A549 (cell line): ENCODE results near the gene SMARCD1. TPM values are rescaled to one million over a fixed set of nuclear protein-coding genes. Genes with fewer than 3 reads are reported as not detected.

Experiments
- ATAC-seq, 2 experiments: fragments of 200-7000 bp in 1 of 2; fragments of >200 bp in 1 of 2; cut with Nextera tagmentation in 1 of 2; cut with Tn5 transposase in 1 of 2; 3 replicates each; pipeline versions ENCODE4 v1.8.0 to v1.9.1; 2018 to 2020; ENCODE audit warnings: mild to moderate bottlenecking in 1 of 2, moderate library complexity in 1 of 2
- CTCF ChIA-PET: fragments of 300-600 bp; sonication (Branson Sonifier 250); formaldehyde crosslinking; extraction: SDS; loops from one replicate; lab custom pipeline; 2021; ENCODE audit warnings: antibody characterized with exemption, inconsistent platforms; lab: Yijun Ruan, JAX
- POLR2A ChIA-PET: fragments of 350-600 bp; formaldehyde crosslinking; extraction: SDS; loops from one replicate; lab custom pipeline; 2021; ENCODE audit warnings: antibody characterized with exemption, inconsistent platforms; lab: Yijun Ruan, JAX
- DNase-seq, 2 experiments: peaks; one replicate each; pipeline versions ENCODE4 v3.0.0 to v3.0.0-alpha.2; 2011 to 2016; ENCODE audit warnings: low read depth in 1 of 2, low spot score in 1 of 2
- FAIRE-seq: peaks from 2 replicates; lab custom pipeline; 2011; peaks lifted over from hg19 to GRCh38; lab: Jason Lieb, UNC
- H3K27ac ChIP-seq, 2 experiments: fragments of >200 bp; sonication (Bioruptor Twin); formaldehyde crosslinking; 3 replicates each; pipeline ENCODE4 v1.5.1; 2016 to 2017
- H3K4me1 ChIP-seq: fragments of >200 bp; sonication (Bioruptor Twin); formaldehyde crosslinking; 3 replicates; pipeline ENCODE4 v1.6.1; 2016
- H3K4me2 ChIP-seq: fragments of >200 bp; sonication (Bioruptor Twin); formaldehyde crosslinking; 3 replicates; pipeline ENCODE4 v1.6.1; 2016
- H3K4me3 ChIP-seq: fragments of >200 bp; sonication (Bioruptor Twin); formaldehyde crosslinking; 3 replicates; pipeline ENCODE4 v1.5.1; 2016
- H3K9me3 ChIP-seq: fragments of >200 bp; sonication (Bioruptor Twin); formaldehyde crosslinking; 3 replicates; pipeline ENCODE4 v1.6.1; 2016
- BHLHE40 ChIP-seq: IDR thresholded peaks from 2 replicates; pipeline ENCODE4 v1.6.1; 2012; ENCODE audit warnings: low read depth, low read length, inconsistent platforms
- CBX2 ChIP-seq: fragments of 200-600 bp; sonication (generic); IDR thresholded peaks from 2 replicates; pipeline ENCODE4 v1.6.1; 2016; ENCODE audit warnings: low read depth, mild to moderate bottlenecking, borderline replicate concordance
- CBX8 ChIP-seq: fragments of 200-600 bp; sonication (generic); IDR thresholded peaks from 2 replicates; pipeline ENCODE4 v1.6.1; 2016
- CHD4 ChIP-seq: fragments of 200-600 bp; sonication (generic); IDR thresholded peaks from 2 replicates; pipeline ENCODE4 v1.6.1; 2016; ENCODE audit warnings: antibody characterized with exemption, mild to moderate bottlenecking, borderline replicate concordance
- EHF ChIP-seq: fragments of 250-450 bp; sonication (Bioruptor Pico); IDR thresholded peaks from 2 replicates; pipeline ENCODE4 v1.5.0; 2020; ENCODE audit warnings: mild to moderate bottlenecking
- EP300 ChIP-seq, 2 experiments: fragments of >200 bp; sonication (Bioruptor Twin); formaldehyde crosslinking; IDR thresholded peaks; 2 replicates in 1 of 2; 3 replicates in 1 of 2; pipeline ENCODE4 v1.6.1; 2016 to 2017
- HOXA7 ChIP-seq: fragments of 250-450 bp; sonication (Bioruptor Pico); IDR thresholded peaks from 2 replicates; pipeline ENCODE4 v1.5.0; 2020; ENCODE audit warnings: mild to moderate bottlenecking, moderate library complexity
- JUNB ChIP-seq: fragments of >200 bp; sonication (Bioruptor Twin); formaldehyde crosslinking; IDR thresholded peaks from 2 replicates; pipeline ENCODE4 v1.6.1; 2016
- POLR2A ChIP-seq: IDR thresholded peaks from 2 replicates; pipeline ENCODE4 v1.6.1; 2012; ENCODE audit warnings: mild to moderate bottlenecking, low read length
- RAD21 ChIP-seq, 2 experiments: fragments of >200 bp in 1 of 2; sonication (Bioruptor Twin) in 1 of 2; formaldehyde crosslinking in 1 of 2; IDR thresholded peaks in 1 of 2; conservative IDR thresholded peaks in 1 of 2; 2 replicates in 1 of 2; 3 replicates in 1 of 2; pipeline ENCODE4 v1.6.1; 2012 to 2018; ENCODE audit warnings: inconsistent platforms in 1 of 2
- RNF2 ChIP-seq: fragments of 200-600 bp; sonication (generic); IDR thresholded peaks from 2 replicates; pipeline ENCODE4 v1.6.1; 2016; ENCODE audit warnings: low read depth, mild to moderate bottlenecking, antibody characterized with exemption, moderate library complexity, borderline replicate concordance
- SMC3 ChIP-seq: fragments of >200 bp; sonication (Bioruptor Twin); formaldehyde crosslinking; IDR thresholded peaks from 3 replicates; pipeline ENCODE4 v1.6.1; 2018; ENCODE audit warnings: inconsistent platforms
- ZC3H11A ChIP-seq: fragments of 450-650 bp; IDR thresholded peaks from 2 replicates; pipeline ENCODE4 v1.6.1; 2014; ENCODE audit warnings: antibody characterized with exemption, mild to moderate bottlenecking
- ZFP36 ChIP-seq: fragments of 450-650 bp; IDR thresholded peaks from 2 replicates; pipeline ENCODE4 v1.6.1; 2014; ENCODE audit warnings: borderline replicate concordance; ENCODE audit not compliant: partially characterized antibody
- WGBS: methylation state at CpG from one replicate; pipeline ENCODE4 v1.1.6; 2017; ENCODE audit errors: missing lambda C conversion rate; 5-methylcytosine and 5-hydroxymethylcytosine counted together
- polyA plus RNA-seq, 4 experiments: library from polyadenylated mRNA; depleted of rRNA in 3 of 4; stranded (reverse); fragments of >200 nt; fragmentation: RNase III in 1 of 4; extraction: RNeasy Plus Mini Kit Qiagen cat#74134 plus additional on column Dnase treatment in 1 of 4; gene quantifications; 2 replicates in 3 of 4; 3 replicates in 1 of 4; pipeline ENCODE4 v1.2.3, GENCODE V29; 2011 to 2017
- TF ChIP-seq, protein P1 (sequence below): fragments of 250-450 bp; sonication (Bioruptor Pico); IDR thresholded peaks from 2 replicates; pipeline ENCODE4 v1.5.0; 2020; ENCODE audit warnings: low read depth, mild to moderate bottlenecking, moderate library complexity
- TF ChIP-seq, protein P2 (sequence below): fragments of >200 bp; sonication (Bioruptor Twin); formaldehyde crosslinking; IDR thresholded peaks from 3 replicates; pipeline ENCODE4 v1.5.1; 2016

SMARCD1 gene
- polyA plus RNA-seq, 2 of the 4 experiments (the other 2 are of a cell fraction) = 62.5 to 80.7 TPM

DNA sequence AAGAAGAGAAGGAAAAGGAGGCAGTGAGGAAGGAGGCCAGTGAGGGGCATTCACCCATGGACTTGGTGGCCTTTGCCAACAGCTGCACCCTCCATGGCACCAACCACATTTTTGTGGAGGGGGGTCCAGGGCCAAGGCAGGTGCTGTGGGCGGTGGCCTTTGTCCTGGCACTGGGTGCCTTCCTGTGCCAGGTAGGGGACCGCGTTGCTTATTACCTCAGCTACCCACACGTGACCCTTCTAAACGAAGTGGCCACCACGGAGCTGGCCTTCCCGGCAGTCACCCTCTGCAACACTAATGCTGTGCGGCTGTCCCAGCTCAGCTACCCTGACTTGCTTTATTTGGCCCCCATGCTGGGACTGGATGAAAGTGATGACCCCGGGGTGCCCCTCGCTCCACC, 11.4 kb upstream of the SMARCD1 start:
- ATAC-seq = no peak
- no peak for FAIRE-seq
- Histone ChIP-seq H3K4me3 (no peak overlapping the region), H3K27ac (no peak overlapping the region), H3K4me2 (no peak overlapping the region), H3K4me1 (peaks cover 16% of the 10 kb centered on the region), H3K9me3 (no peaks in the 10 kb centered on the region)
- no peak for TF ChIP-seq HOXA7 (CRISPR knock-in tag)
- no peak for TF ChIP-seq ZC3H11A
- no peak for TF ChIP-seq ZFP36
- no peak for TF ChIP-seq RNF2
- TF ChIP-seq, protein P1, sequence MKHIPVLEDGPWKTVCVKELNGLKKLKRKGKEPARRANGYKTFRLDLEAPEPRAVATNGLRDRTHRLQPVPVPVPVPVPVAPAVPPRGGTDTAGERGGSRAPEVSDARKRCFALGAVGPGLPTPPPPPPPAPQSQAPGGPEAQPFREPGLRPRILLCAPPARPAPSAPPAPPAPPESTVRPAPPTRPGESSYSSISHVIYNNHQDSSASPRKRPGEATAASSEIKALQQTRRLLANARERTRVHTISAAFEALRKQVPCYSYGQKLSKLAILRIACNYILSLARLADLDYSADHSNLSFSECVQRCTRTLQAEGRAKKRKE (CRISPR knock-in tag) = no peak
- no peak for TF ChIP-seq CHD4
- TF ChIP-seq JUNB = no peak
- no peak for TF ChIP-seq BHLHE40
- TF ChIP-seq POLR2A = no peak
- no peak for DNase-seq
- CTCF ChIA-PET = interaction anchor here (0.6 to 33.6 kb wide), 22 partner anchors 9 to 288 kb away, joined by 3 to 708 read pairs (median 8); partner anchors contain the start of genes AQP5, AQP6, CERS5 and COX14
- POLR2A ChIA-PET = no interaction called here
- 83% methylated on average over 10 of the region's 10 CpGs for WGBS

DNA sequence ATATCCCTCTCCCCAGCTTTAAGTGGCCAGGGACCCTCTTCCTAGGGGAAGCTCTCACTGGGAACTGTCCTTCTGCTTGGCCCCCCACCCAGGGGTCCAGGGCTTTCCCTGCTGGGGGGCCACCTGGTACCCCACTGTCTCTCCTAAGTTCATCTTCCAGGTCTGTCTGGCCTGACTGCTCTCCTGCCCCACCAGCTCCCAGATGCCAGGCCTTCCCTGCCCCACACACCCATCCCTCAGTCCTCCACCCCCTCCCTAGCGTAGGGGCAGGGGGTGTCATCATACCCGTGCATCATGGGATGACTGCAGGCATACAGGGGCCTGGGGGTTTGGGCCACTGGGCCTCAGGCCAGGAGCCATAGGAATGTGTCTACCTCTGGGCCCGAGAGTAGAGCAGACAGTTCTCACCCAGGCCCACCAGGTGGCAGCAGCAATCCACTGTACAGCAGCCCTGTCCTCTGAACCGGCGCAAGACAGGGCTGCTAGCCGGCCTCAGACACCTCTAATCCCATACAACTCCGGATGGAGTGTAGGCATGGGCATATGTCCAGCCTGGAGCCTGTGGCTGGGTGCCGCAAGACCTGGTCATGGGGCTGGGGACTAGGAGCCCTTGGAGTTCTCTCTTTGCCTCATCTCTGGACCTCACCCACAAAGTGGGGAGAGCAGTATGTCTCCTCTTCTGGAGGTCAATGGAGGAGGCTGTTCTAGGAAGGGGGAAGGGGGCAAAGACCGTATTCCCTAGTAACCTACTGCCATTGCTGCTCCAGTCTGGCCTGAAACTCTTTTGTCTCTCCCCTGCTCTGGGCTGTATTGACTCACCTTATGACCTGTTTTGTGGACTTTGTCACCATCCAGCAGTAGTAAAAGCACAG, 10.0 kb upstream of the SMARCD1 start:
- ChIA-PET CTCF (interaction anchor here (0.5 to 33.6 kb wide), 49 partner anchors 9 to 1269 kb away, joined by 3 to 708 read pairs (median 4); partner anchors contain the start of genes AQP5, AQP6, CERS5 and COX14), POLR2A (no interaction called here)
- peak overlapping the region; percentile 21; the same call in 2 of the 3 replicates for H3K4me2 ChIP-seq
- no peak overlapping the region for H3K4me3 ChIP-seq
- H3K4me1 ChIP-seq = peaks cover 16% of the 10 kb centered on the region
- WGBS = 16% methylated on average over 6 of the region's 9 CpGs
- ATAC-seq (peak; percentile 88 to 95), FAIRE-seq (no peak), DNase-seq (peak; percentile 79 to 86)
- TF ChIP-seq RAD21 (conservative IDR thresholded peaks at IDR 0.05 in 1 of 2, IDR thresholded peaks at IDR 0.05 in 1 of 2) (peak; percentile 98), SMC3 (peak; percentile 95), EP300 (IDR thresholded peaks at IDR 0.05) (no peak)
- TF ChIP-seq, protein P2, sequence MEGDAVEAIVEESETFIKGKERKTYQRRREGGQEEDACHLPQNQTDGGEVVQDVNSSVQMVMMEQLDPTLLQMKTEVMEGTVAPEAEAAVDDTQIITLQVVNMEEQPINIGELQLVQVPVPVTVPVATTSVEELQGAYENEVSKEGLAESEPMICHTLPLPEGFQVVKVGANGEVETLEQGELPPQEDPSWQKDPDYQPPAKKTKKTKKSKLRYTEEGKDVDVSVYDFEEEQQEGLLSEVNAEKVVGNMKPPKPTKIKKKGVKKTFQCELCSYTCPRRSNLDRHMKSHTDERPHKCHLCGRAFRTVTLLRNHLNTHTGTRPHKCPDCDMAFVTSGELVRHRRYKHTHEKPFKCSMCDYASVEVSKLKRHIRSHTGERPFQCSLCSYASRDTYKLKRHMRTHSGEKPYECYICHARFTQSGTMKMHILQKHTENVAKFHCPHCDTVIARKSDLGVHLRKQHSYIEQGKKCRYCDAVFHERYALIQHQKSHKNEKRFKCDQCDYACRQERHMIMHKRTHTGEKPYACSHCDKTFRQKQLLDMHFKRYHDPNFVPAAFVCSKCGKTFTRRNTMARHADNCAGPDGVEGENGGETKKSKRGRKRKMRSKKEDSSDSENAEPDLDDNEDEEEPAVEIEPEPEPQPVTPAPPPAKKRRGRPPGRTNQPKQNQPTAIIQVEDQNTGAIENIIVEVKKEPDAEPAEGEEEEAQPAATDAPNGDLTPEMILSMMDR = peak; percentile 94
- H3K9me3 ChIP-seq = no peaks in the 10 kb centered on the region
- H3K27ac ChIP-seq = peak overlapping the region in 1 of 2 experiments; percentile 59; a peak in 3 of 6 replicates

DNA sequence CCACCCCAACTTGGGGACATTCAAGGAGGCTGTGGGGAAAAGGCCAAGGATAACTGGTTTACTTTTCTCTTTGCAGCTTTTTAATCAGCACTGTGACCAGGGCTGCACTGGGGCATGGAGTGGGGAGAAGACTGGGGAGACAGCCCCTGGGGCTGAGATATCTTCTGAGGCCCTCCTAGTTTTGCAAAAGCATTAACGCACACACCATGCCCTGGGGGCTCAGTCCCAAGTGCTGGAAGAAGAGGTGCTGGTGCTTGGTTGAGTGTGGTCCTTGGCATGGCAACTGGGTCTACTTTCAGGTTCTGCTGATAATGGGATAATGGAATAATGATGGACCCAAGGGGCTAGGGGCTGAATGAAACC, 9.4 kb upstream of the SMARCD1 start:
- Histone ChIP-seq H3K9me3 (no peaks in the 10 kb centered on the region), H3K4me1 (peaks cover 14% of the 10 kb centered on the region), H3K4me3 (no peak overlapping the region), H3K4me2 (peak overlapping the region; percentile 21; the same call in 2 of the 3 replicates), H3K27ac (peak overlapping the region in 1 of 2 experiments; percentile 59; a peak in 3 of 6 replicates)
- ChIA-PET CTCF (interaction anchor here (0.8 to 33.6 kb wide), 10 partner anchors 8 to 322 kb away, joined by 3 to 708 read pairs (median 20); partner anchors contain the start of genes AQP5, AQP6, COX14 and SMARCD1), POLR2A (no interaction called here)
- DNase-seq (no peak), ATAC-seq (no peak), FAIRE-seq (no peak)
- TF ChIP-seq CBX2 = no peak
- no peak for TF ChIP-seq CBX8
- TF ChIP-seq EHF (CRISPR knock-in tag) = no peak
- whole genome bisulfite sequencing = 100% methylated on average over 1 of the region's 1 CpG
